Measurements from ENCODE around the gene PCP4L1.

The PCP4L1 gene

DNA sequence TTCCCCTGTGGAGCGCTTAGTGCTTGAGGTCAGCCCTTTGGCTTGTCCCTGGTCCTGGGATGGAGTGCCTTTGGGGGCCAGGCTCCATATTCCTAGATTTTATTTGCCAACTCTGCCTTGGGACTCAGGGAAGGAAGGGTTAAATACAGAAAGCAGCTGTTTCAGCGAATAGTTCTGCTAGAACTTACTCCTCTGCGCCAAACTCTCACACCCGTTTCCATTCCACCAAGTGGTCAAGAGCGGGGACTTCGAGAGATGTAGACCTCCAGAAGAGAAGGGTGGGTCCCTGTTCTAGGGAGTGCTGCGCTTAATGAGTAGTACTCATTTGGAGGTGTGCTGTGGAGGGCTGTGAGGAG lies 33.4 kb upstream of the PCP4L1 start:
- TF ChIP-seq GATA2 (IDR thresholded peaks at IDR 0.05; ENCODE audit: low read depth, low read length) = no peak
- TF ChIP-seq GATA3 (IDR thresholded peaks at IDR 0.05; ENCODE audit: low read depth, low read length) = no peak

DNA sequence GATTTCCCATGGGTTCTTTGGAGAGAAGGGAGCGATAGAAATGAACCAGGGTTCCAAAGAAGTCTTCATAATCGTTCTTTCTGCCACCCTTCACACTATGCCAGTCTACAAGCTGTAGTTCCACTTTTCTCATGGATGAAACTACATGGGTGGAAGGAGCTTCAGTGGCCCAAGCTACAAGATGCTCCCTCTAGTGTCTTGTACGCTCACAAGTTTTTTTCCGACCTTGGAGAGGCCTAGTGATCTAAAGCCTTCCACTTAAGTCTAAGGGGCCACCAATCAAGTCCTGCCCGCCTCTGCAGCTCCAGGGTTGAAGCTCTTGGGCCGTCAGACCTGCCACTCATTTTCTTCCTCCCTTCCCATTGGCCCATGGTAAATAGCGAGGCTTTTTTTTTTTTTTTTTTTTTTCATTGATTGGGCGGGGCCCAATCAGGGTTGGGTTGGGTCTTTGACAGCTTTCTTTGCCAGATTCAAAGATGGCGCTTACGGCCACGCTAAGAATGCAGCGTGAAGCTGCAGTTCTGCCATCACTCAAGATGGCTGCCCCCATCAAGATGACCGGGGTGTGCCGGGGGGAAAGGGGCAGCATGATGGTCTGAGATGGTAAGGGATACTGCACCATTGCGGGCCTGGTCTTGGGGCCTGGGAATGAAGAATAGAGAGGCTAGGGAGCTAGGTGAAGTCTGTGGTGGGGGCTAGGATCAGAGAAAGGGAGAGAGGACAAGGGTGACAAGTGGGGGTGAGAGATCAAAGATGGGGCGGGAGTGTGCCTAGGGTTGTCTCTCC lies 32.8 kb upstream of the PCP4L1 start, which contains the start of gene TOMM40L:
TOMM40L (plus strand) TSS at position 527 of the 786 bp plus-strand sequence. CDS start 430 bp downstream, outside the sequence.
- TF ChIP-seq GATA2 (IDR thresholded peaks at IDR 0.05; ENCODE audit: low read depth, low read length) (no peak; the same call in 1 of the 2 replicates), GATA3 (IDR thresholded peaks at IDR 0.05; ENCODE audit: low read depth, low read length) (no peak)

- no peak for TF ChIP-seq GATA2 (IDR thresholded peaks at IDR 0.05; ENCODE audit: low read depth, low read length)
- no peak for TF ChIP-seq GATA3 (IDR thresholded peaks at IDR 0.05; ENCODE audit: low read depth, low read length)
Measured at GRCh38 chr1:161226320-161226711, 32.2 kb upstream of the PCP4L1 start.

DNA sequence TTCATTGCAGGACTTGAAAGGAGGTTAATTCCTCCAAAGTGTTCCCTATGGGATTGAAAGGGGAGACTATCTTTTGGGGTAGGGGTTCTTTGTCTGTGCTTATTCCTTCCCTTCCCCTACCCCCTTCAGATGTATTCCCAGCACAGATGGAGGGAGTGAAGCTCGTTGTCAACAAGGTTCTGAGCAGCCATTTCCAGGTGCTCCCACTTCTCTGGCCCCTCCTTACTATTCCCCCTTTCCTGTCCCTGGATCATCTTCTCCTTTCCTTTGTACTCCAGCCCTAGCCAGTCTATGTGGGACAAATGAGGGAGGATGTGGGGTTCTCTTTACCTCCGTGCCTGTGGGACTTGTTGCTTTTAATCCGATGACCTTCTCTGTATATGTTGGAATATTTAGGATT lies 31.8 kb upstream of the PCP4L1 start:
- TF ChIP-seq GATA3 (IDR thresholded peaks at IDR 0.05; ENCODE audit: low read depth, low read length) (no peak), GATA2 (IDR thresholded peaks at IDR 0.05; ENCODE audit: low read depth, low read length) (no peak)

- TF ChIP-seq GATA2 (IDR thresholded peaks at IDR 0.05; ENCODE audit: low read depth, low read length) (no peak), GATA3 (IDR thresholded peaks at IDR 0.05; ENCODE audit: low read depth, low read length) (no peak)
Measured at GRCh38 chr1:161227196-161227871, 31.2 kb upstream of the PCP4L1 start.

DNA sequence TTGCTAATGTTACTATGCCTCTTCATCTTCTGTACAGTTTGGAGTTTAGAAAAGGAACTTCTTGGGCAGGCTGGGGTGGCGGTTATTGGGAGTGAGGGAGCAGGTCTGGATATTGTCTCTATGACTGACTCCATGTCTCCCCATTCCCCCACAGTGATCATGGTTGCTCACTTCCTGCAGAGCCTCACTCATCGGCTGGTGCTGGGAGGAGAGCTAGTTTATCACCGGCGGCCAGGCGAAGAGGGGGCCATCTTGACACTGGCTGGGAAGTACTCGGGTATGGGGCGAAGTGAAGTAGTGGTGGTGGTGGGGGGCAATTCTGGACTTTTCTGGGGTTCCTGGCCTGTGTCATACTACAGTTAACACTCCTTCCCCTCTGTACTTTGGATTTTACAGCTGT lies 30.5 kb upstream of the PCP4L1 start:
- TF ChIP-seq GATA3 (IDR thresholded peaks at IDR 0.05; ENCODE audit: low read depth, low read length) (no peak), GATA2 (IDR thresholded peaks at IDR 0.05; ENCODE audit: low read depth, low read length) (no peak)

DNA sequence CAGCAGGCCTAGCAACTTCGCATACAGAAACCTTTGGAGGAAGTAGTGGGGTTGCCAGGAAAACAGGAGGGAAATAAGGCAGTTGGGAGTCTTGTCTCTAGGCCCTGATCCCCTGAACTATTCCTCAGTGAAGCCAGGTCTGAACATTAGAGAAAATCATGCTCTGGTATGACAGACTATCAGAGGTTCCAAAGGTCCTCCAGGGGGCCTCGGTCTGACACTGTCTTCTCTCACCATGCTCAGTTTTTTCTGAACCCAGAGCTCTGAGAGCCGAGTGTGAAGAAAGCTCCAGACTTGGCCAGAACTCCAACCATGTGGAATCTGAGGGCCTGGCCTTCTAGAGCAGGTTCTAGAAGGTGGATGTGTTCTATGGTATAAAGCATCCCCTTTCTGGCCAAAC lies 28.6 kb upstream of the PCP4L1 start:
- no peak for TF ChIP-seq GATA2 (IDR thresholded peaks at IDR 0.05; ENCODE audit: low read depth, low read length)

GRCh38 chr1:161230762-161231161 lies 27.8 kb upstream of the PCP4L1 start:
- no peak for TF ChIP-seq GATA2 (IDR thresholded peaks at IDR 0.05; ENCODE audit: low read depth, low read length)
- no peak for TF ChIP-seq GATA3 (IDR thresholded peaks at IDR 0.05; ENCODE audit: low read depth, low read length)

DNA sequence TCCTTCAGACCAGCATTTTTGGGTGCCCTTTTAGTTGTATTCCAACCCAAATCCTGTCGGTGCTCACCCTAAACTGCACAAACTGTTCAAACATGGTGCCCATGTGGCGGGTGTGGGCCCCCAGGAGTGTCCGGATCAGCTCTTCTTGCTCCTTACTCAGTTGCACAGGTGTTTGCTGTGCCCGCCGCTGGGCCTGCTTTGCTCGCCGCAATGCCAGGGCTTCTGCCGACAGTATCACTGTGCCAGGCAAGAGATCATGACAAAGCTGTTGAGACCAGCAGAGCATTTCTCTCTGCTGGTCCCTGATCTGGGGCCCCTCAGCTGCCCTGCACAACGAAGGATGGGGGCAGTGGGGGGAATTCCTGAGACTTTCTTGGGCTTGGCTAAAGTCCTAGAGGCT lies 25.4 kb upstream of the PCP4L1 start:
- TF ChIP-seq GATA2 (IDR thresholded peaks at IDR 0.05; ENCODE audit: low read depth, low read length) (no peak), GATA3 (IDR thresholded peaks at IDR 0.05; ENCODE audit: low read depth, low read length) (no peak)

DNA sequence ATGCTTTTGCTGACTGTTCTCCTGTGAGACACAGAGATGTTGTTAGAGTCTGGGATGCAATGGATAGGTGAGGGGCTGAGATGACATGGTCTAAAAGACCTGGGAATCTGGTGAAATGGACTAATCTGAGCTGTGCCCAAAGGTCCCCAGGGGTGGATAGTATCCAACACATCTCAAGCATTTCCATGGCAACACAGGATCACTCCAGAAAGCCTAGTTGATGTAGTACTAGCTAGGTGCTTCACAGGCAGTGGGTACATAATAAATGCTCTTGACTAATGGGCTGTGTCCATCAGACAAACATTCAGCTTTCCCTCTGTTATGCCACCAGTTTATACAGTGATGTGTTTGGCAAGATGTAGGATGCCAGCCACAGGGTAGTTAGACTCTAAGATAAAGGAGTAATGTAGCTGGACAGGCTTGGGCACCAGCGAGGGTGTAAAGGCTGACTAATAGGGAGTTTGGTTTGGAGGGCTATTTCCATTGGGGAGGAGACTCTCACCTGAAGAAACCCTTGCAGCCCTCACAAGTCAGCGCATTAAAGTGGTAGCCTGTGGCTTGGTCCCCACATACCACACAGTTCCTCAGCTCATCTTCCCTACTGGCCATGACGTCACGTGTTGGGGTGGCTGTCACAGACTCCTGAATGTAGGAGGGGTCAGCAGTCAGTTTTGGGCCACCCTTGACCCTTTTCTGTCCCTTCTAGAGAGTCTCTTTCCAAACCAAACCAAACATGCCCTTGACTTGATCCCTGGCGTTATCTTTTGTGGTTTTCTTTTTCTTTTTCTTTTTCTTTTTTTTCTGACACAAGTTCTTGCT lies 22.4 kb upstream of the PCP4L1 start:
- TF ChIP-seq GATA2 (IDR thresholded peaks at IDR 0.05; ENCODE audit: low read depth, low read length) (no peak), GATA3 (IDR thresholded peaks at IDR 0.05; ENCODE audit: low read depth, low read length) (no peak)

GRCh38 chr1:161238039-161238473 lies 20.5 kb upstream of the PCP4L1 start, which contains the start of gene NR1I3:
TSS of gene NR1I3 (minus strand) at chr1:161238203. CDS start at chr1:161236565, 1,638 bp downstream.
- TF ChIP-seq GATA3 (IDR thresholded peaks at IDR 0.05; ENCODE audit: low read depth, low read length) (no peak), GATA2 (IDR thresholded peaks at IDR 0.05; ENCODE audit: low read depth, low read length) (no peak)

DNA sequence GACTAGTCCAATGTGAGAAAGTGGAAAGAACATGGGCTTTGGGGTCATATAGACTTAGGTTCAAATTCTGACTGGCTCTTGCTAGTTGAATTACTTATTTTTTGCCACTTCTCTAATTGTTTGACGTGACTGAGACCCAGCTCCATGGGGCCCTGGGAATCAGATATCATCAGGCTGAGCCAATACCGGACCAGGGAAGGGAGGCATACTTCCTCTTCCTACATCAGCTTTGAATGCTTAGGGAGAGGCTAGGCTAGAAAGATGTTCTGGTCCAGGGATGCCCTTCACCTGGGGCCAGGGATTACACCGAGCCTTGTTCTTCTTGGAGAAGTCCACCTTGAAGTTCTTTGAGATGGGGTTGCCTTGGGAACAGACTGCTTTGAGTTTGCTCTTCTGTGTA lies 16.9 kb upstream of the PCP4L1 start:
- TF ChIP-seq GATA2 (IDR thresholded peaks at IDR 0.05; ENCODE audit: low read depth, low read length) (no peak), GATA3 (IDR thresholded peaks at IDR 0.05; ENCODE audit: low read depth, low read length) (no peak)

DNA sequence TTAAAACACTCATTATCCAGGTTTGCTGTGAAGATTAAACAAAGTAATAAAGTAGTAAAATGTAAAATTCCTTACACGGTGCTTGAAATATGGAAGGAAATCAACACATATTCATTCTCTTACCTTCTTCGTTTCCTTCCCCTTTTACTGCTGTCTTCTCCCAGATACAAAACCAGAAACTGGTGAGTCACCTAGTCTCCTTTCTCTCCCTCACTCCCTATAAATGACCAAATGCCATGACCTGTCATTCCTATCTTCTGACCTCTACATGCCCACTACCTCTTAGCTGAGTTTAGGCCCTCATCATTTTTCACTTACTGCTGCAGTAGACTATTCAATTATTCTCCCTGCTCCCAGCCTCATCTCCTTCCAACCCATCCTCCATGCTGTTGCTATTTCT lies 16.2 kb upstream of the PCP4L1 start:
- no peak for TF ChIP-seq GATA3 (IDR thresholded peaks at IDR 0.05; ENCODE audit: low read depth, low read length)
- TF ChIP-seq GATA2 (IDR thresholded peaks at IDR 0.05; ENCODE audit: low read depth, low read length) = no peak

DNA sequence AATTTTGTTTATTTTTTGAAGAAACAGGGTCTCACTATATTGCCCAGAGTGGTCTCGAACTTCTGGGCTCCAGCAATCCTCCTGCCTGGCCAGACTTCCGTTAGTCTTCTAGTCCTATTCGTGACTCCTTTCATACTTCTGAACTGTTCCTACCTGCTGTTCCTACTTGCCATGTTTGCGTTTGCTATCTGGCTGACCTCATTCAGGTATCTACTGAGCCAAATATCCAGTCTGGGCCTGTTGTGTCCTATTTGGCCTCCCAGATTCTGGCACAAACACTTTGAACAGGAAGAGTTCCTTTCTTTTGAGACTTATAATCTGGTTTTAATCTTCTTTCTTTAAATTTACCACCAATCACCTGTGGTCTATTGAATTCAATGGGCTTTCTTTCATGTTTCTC lies 13.7 kb upstream of the PCP4L1 start:
- no peak for TF ChIP-seq GATA2 (IDR thresholded peaks at IDR 0.05; ENCODE audit: low read depth, low read length)
- no peak for TF ChIP-seq GATA3 (IDR thresholded peaks at IDR 0.05; ENCODE audit: low read depth, low read length)
